Ishikawa (cell line): ENCODE data around the gene ZNF473.

Experiments
- CEBPB ChIP-seq: IDR thresholded peaks from 2 replicates; pipeline ENCODE4 v1.6.1; 2012
- CREB1 ChIP-seq: IDR thresholded peaks from 2 replicates; pipeline ENCODE4 v1.6.1; 2012; ENCODE audit warnings: low read depth
- EGR1 ChIP-seq: IDR thresholded peaks from 2 replicates; pipeline ENCODE4 v1.6.1; 2012
- EP300 ChIP-seq: IDR thresholded peaks from 2 replicates; pipeline ENCODE4 v1.6.1; 2012; ENCODE audit warnings: borderline replicate concordance
- FOXM1 ChIP-seq: IDR thresholded peaks from 2 replicates; pipeline ENCODE4 v1.6.1; 2012; ENCODE audit warnings: low read depth, borderline replicate concordance
- MAX ChIP-seq: IDR thresholded peaks from 2 replicates; pipeline ENCODE4 v1.6.1; 2012
- RAD21 ChIP-seq: IDR thresholded peaks from 2 replicates; pipeline ENCODE4 v1.6.1; 2012; ENCODE audit warnings: low read depth
- TAF1 ChIP-seq: IDR thresholded peaks from 2 replicates; pipeline ENCODE4 v1.6.1; 2012; ENCODE audit warnings: low read depth, mild to moderate bottlenecking
- TCF12 ChIP-seq: IDR thresholded peaks from 2 replicates; pipeline ENCODE4 v1.6.1; 2012; ENCODE audit warnings: low read depth
- TEAD4 ChIP-seq: IDR thresholded peaks from 2 replicates; pipeline ENCODE4 v1.6.1; 2012
- USF1 ChIP-seq: IDR thresholded peaks from 2 replicates; pipeline ENCODE4 v1.6.1; 2012
- YY1 ChIP-seq: IDR thresholded peaks from 2 replicates; pipeline ENCODE4 v1.6.1; 2012; ENCODE audit warnings: low read depth
- ZBTB7A ChIP-seq: IDR thresholded peaks from 2 replicates; pipeline ENCODE4 v1.6.1; 2012; ENCODE audit warnings: low read depth
- TF ChIP-seq, protein P1 (sequence below): IDR thresholded peaks from 2 replicates; pipeline ENCODE4 v1.6.1; 2012; ENCODE audit warnings: low read depth, mild to moderate bottlenecking

Gene ZNF473

DNA sequence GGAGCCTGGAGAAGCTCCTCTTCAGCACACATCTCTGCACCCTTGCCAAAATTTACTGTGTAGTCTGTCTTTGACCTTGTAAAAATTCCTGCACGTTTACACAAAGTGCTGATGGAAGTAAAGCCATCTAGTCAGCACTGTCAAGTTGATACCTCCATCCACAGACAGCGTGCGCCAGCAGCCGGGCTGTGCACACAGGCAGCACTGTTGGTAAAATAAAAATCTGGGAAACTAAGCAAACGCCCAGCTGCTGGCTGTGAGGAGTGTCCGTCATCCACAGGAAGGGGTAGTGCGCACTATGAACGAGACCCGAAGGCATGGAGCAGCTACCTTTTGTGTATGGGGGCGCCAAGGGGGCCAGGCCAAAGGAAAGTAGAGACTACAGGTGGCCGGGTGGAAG lies 47.5 kb upstream of the ZNF473 start:
- TF ChIP-seq TAF1 (no peak), ZBTB7A (no peak), MAX (no peak), TCF12 (no peak), EP300 (no peak), CEBPB (no peak), CREB1 (no peak), FOXM1 (no peak)

GRCh38 chr19:49981603-49982593 lies 43.9 kb upstream of the ZNF473 start:
- TF ChIP-seq TEAD4 (no peak), EP300 (no peak), YY1 (no peak), TAF1 (no peak), USF1 (no peak), EGR1 (no peak), FOXM1 (no peak), RAD21 (no peak)
- TF ChIP-seq, protein P1, sequence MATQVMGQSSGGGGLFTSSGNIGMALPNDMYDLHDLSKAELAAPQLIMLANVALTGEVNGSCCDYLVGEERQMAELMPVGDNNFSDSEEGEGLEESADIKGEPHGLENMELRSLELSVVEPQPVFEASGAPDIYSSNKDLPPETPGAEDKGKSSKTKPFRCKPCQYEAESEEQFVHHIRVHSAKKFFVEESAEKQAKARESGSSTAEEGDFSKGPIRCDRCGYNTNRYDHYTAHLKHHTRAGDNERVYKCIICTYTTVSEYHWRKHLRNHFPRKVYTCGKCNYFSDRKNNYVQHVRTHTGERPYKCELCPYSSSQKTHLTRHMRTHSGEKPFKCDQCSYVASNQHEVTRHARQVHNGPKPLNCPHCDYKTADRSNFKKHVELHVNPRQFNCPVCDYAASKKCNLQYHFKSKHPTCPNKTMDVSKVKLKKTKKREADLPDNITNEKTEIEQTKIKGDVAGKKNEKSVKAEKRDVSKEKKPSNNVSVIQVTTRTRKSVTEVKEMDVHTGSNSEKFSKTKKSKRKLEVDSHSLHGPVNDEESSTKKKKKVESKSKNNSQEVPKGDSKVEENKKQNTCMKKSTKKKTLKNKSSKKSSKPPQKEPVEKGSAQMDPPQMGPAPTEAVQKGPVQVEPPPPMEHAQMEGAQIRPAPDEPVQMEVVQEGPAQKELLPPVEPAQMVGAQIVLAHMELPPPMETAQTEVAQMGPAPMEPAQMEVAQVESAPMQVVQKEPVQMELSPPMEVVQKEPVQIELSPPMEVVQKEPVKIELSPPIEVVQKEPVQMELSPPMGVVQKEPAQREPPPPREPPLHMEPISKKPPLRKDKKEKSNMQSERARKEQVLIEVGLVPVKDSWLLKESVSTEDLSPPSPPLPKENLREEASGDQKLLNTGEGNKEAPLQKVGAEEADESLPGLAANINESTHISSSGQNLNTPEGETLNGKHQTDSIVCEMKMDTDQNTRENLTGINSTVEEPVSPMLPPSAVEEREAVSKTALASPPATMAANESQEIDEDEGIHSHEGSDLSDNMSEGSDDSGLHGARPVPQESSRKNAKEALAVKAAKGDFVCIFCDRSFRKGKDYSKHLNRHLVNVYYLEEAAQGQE, result no peak

DNA sequence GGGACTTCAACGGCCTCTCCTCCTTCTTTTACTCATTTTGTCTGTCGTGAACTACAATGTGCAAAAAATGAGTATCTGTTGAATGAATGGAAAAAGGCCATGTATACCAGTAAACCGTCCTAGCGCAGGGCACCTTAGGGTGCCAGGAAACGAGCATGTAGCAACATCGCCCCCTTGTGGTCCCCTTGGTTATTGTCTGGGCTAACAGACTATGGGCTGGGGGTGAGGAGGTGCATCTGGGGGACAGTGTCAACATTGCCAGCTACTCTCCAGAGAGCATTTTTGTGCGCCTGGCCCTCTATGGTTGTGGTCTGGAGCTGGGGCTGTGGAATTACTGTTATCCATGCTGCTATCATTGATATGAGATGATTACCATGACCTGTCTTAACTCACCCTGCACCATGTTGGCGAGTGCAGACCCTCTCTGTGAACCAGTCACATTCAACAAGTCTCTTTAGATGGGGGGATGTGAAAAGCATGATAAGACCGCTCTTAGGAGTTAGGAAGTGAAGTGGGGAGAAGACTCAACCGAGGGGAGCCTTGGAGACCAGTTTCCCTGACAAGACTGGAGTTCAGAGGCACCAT lies 42.1 kb upstream of the ZNF473 start:
- TF ChIP-seq, protein P1, result no peak
- TF ChIP-seq FOXM1 (no peak), TAF1 (no peak), TCF12 (no peak), EP300 (no peak), CEBPB (no peak), USF1 (no peak), CREB1 (no peak), ZBTB7A (0 out of 2 replicates have a peak, but pooled peaks have one; percentile 26), RAD21 (peak; percentile 93), EGR1 (no peak)

DNA sequence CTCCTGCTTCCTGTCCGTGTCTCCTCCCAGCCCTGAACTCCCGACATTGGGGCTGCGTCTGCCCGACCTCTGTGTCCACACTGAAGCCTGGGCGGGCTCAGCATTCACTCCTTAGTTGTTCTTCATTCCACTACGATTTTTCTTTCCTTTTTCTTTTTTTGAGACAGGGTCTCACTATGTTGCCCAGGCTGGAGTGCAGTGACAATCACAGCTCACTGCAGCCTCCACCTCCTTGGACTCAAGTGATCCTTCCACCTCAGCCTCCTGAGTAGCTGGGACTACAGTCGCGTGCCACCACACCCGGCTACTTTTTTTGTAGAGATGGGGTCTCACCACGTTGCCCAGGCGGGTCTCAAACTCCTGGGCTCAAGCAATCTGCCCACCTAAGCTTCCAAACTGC lies 41.3 kb upstream of the ZNF473 start:
- TF ChIP-seq EP300, result no peak
- no peak for TF ChIP-seq TAF1
- TF ChIP-seq EGR1, result no peak
- TF ChIP-seq CREB1, result no peak
- no peak for TF ChIP-seq CEBPB
- TF ChIP-seq YY1, result no peak
- TF ChIP-seq FOXM1, result no peak
- no peak for TF ChIP-seq TCF12

DNA sequence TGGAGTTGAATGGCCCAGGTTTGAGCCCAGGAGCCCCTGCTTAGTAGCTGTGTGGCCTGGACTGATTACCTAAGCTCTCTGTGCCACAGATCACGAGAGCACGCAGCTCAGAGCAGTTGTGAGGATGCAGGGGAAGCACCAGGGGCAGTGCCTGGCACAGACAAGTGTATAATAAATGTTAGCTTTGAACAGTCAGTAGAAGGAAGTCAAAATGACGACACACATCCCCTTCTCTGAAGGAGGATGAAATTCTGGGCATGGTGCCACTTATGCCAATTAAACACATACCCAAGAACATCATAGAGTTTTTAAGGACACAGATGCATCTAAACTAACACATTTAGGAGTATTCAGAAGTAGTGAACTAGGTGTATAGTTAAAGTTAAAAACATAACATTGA lies 39.9 kb upstream of the ZNF473 start:
- TF ChIP-seq USF1 (no peak), RAD21 (no peak), EP300 (no peak), TCF12 (no peak), ZBTB7A (no peak), TAF1 (no peak)
